K562 (cell line): ENCODE measurements around the gene TCF12.

Experiments used
- IRF2 ChIP-seq: sonication (generic); formaldehyde crosslinking; IDR thresholded peaks from 2 replicates; pipeline ENCODE4 v1.8.1; 2022; ENCODE audit warnings: mild to moderate bottlenecking, missing genetic modification reagents
- PHTF2 ChIP-seq: fragments of 250-450 bp; sonication (Bioruptor Pico); IDR thresholded peaks from 2 replicates; pipeline ENCODE4 v1.5.0; 2021; ENCODE audit warnings: mild to moderate bottlenecking
- RAD51 ChIP-seq: fragments of 450-650 bp; IDR thresholded peaks from 2 replicates; pipeline ENCODE4 v1.7.1; 2016; ENCODE audit warnings: low read depth, mild to moderate bottlenecking, borderline replicate concordance
- ZFP30 ChIP-seq: fragments of 250-450 bp; sonication (Bioruptor Pico); IDR thresholded peaks from 2 replicates; pipeline ENCODE4 v1.8.0; 2022; ENCODE audit warnings: moderate library complexity, mild to moderate bottlenecking, inconsistent platforms, borderline replicate concordance
- ZNF398 ChIP-seq: fragments of 250-450 bp; sonication (Bioruptor Pico); IDR thresholded peaks from 2 replicates; pipeline ENCODE4 v1.8.0; 2021; ENCODE audit warnings: moderate library complexity, mild to moderate bottlenecking, inconsistent platforms

DNA sequence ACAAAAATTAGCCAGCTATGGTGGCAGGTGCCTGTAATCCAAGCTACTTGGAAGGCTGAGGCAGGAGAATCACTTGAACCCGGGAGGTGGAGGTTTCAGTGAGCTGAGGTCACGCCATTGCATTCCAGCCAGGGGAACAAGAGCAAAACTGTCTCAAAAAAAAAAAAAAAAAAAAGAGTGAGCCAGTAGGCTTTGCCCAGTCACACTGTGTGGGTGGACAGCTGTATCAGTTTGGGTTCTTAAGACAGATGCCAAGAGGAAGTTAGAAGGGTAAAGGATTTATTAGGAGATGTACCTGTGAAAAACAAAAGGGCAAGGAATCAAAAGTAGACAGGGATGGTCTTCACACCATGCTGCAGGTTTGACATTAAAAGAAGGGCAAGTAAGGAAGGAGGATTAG is 371.7 kb downstream of the TCF12 start:
- no peak for TF ChIP-seq RAD51
- no peak for TF ChIP-seq ZNF398 (CRISPR knock-in tag)
- no peak for TF ChIP-seq PHTF2 (CRISPR knock-in tag)
- TF ChIP-seq ZFP30 (CRISPR knock-in tag) = no peak
- no peak for TF ChIP-seq IRF2
